GM18520 (cell line): ENCODE measurements around the gene SMIM36.
"Not testable (repeated sequence)": the region's sequence is repeated elsewhere in the genome, so short reads cannot be mapped to it uniquely, and the experiment has no call there.

ENCODE experiments used
- ATAC-seq: cut with Tn5 transposase; IDR thresholded peaks from one replicate; pipeline ENCODE4 v1.9.1; 2021; ENCODE audit not compliant: unreplicated experiment

SMIM36 gene

GRCh38 chr17:55456307-55457240 lies 54.7 kb downstream of the SMIM36 start:
- no peak for ATAC-seq

- ATAC-seq = no peak
Observed at GRCh38 chr17:55454906-55455474, 56.3 kb downstream of the SMIM36 start.

- no peak for ATAC-seq
Observed at GRCh38 chr17:55453839-55454557, 57.3 kb downstream of the SMIM36 start.

GRCh38 chr17:55452139-55452790 lies 59.0 kb downstream of the SMIM36 start:
- ATAC-seq = no peak

- ATAC-seq = no peak
Observed at GRCh38 chr17:55451758-55452138, 59.5 kb downstream of the SMIM36 start.

GRCh38 chr17:55451203-55451641 lies 60.0 kb downstream of the SMIM36 start:
- ATAC-seq = no peak

- no peak for ATAC-seq
Observed at GRCh38 chr17:55450232-55450825, 60.9 kb downstream of the SMIM36 start.

GRCh38 chr17:55448681-55449080 lies 62.6 kb downstream of the SMIM36 start:
- ATAC-seq = no peak

GRCh38 chr17:55446581-55447205 lies 64.6 kb downstream of the SMIM36 start:
- ATAC-seq = no peak

- ATAC-seq = not testable (repeated sequence)
Observed at GRCh38 chr17:55446004-55446403, 65.2 kb downstream of the SMIM36 start.

- peak; percentile 61 for ATAC-seq
Observed at GRCh38 chr17:55444471-55445441, 66.5 kb downstream of the SMIM36 start.

GRCh38 chr17:55443904-55444303 lies 67.3 kb downstream of the SMIM36 start:
- no peak for ATAC-seq

GRCh38 chr17:55442953-55443683 lies 68.1 kb downstream of the SMIM36 start:
- ATAC-seq = no peak

GRCh38 chr17:55442462-55442861 lies 68.8 kb downstream of the SMIM36 start:
- ATAC-seq = no peak

- no peak for ATAC-seq
Observed at GRCh38 chr17:55441544-55441943, 69.7 kb downstream of the SMIM36 start.

GRCh38 chr17:55440391-55440790 lies 70.9 kb downstream of the SMIM36 start:
- ATAC-seq = no peak

GRCh38 chr17:55437159-55437605 lies 74.1 kb downstream of the SMIM36 start:
- ATAC-seq = peak; percentile 61
